CD4-positive, alpha-beta T cell (primary cell): ENCODE measurements around the gene LSM3. TPM values are rescaled to one million over a fixed set of nuclear protein-coding genes. Genes with fewer than 3 reads are reported as not detected.

Experiments
- ATAC-seq: fragments of 200-7000 bp; cut with Tn5 transposase; one replicate; pipeline ENCODE4 v1.10.0; 2022; ENCODE audit warnings: mild to moderate bottlenecking; ENCODE audit not compliant: poor library complexity
- CTCF ChIA-PET: fragments of 350-600 bp; sonication (Branson Sonifier 250); formaldehyde crosslinking; loops from one replicate; lab custom pipeline; 2021; ENCODE audit warnings: antibody characterized with exemption, inconsistent platforms; lab: Charles Lee
- POLR2A ChIA-PET: fragments of 350-600 bp; sonication (Branson Sonifier 250); formaldehyde crosslinking; loops from one replicate; lab custom pipeline; 2021; ENCODE audit warnings: antibody characterized with exemption, inconsistent platforms; lab: Charles Lee
- DNase-seq, 14 experiments: peaks; one replicate each; pipeline ENCODE4 v3.0.0-alpha.2; 2013 to 2020; ENCODE audit warnings: mixed read lengths in 2 of 14
- H3K27ac ChIP-seq, 2 donors: one replicate each; pipeline versions ENCODE4 v1.5.1 to v1.7.0; 2013; ENCODE audit warnings: low read length in 2 of 2, low read depth in 1 of 2, mild to moderate bottlenecking in 1 of 2
- H3K27me3 ChIP-seq, 2 experiments: 1 replicate in 1 of 2; 2 replicates in 1 of 2; pipeline versions ENCODE4 v1.6.1 to v1.7.0; 2013; ENCODE audit warnings: low read length in 2 of 2, control low read depth in 1 of 2, mild to moderate bottlenecking in 1 of 2, moderate library complexity in 1 of 2; ENCODE audit not compliant: insufficient read depth in 2 of 2, control insufficient read depth in 1 of 2
- H3K36me3 ChIP-seq: one replicate; pipeline ENCODE4 v1.6.1; 2013; ENCODE audit warnings: low read length, control low read depth; ENCODE audit not compliant: insufficient read depth
- H3K4me1 ChIP-seq: one replicate; pipeline ENCODE4 v1.6.1; 2013; ENCODE audit warnings: low read length, control low read depth; ENCODE audit not compliant: insufficient read depth
- H3K4me3 ChIP-seq: one replicate; pipeline ENCODE4 v1.5.1; 2013; ENCODE audit warnings: mild to moderate bottlenecking, low read length, moderate library complexity
- H3K9me3 ChIP-seq, 2 experiments: 1 replicate in 1 of 2; 2 replicates in 1 of 2; pipeline versions ENCODE4 v1.6.1 to v1.7.0; 2013; ENCODE audit warnings: low read length in 2 of 2, mild to moderate bottlenecking in 2 of 2, control low read depth in 1 of 2, moderate library complexity in 1 of 2; ENCODE audit not compliant: control insufficient read depth in 1 of 2, insufficient read depth in 1 of 2
- H3K27ac Mint-ChIP-seq: one replicate; pipeline ENCODE4 v1.8.0; 2020; ENCODE audit warnings: mixed read lengths
- H3K27me3 Mint-ChIP-seq: one replicate; pipeline ENCODE4 v1.8.0; 2021; ENCODE audit warnings: mixed read lengths
- H3K36me3 Mint-ChIP-seq: one replicate; pipeline ENCODE4 v1.8.0; 2021; ENCODE audit warnings: low read depth, mixed read lengths
- H3K4me1 Mint-ChIP-seq: one replicate; pipeline ENCODE4 v1.8.0; 2021; ENCODE audit warnings: low read depth, mixed read lengths
- H3K4me3 Mint-ChIP-seq: one replicate; pipeline ENCODE4 v1.8.0; 2020; ENCODE audit warnings: mild to moderate bottlenecking, mixed read lengths
- H3K9me3 Mint-ChIP-seq: one replicate; pipeline ENCODE4 v1.8.0; 2020; ENCODE audit warnings: mixed read lengths
- intact Hi-C, 2 experiments: fragments of 100-400 bp; cut with DNase I in 1 of 2; cut with micrococcal nuclease in 1 of 2; formaldehyde crosslinking; loops; one replicate each; pipeline versions ENCODE4 v1.15.1 to v1.9.0; 2023 to 2025; cut with DNase I, micrococcal nuclease
- total RNA-seq, 174 experiments: library from RNA in 2 of 174; stranded (reverse) in 2 of 174; gene quantifications; one replicate each; pipeline ENCODE4 v1.2.3 and lab custom pipeline; 2021 to 2026
- TF ChIP-seq, protein P1 (sequence below): fragments of 200-600 bp; IDR thresholded peaks from one replicate; pipeline ENCODE4 v1.8.0; 2022; ENCODE audit warnings: antibody characterized with exemption, mild to moderate bottlenecking

LSM3 gene
- total RNA-seq, 2 experiments from 2014 or later, result 6.5 to 6.9 TPM

DNA sequence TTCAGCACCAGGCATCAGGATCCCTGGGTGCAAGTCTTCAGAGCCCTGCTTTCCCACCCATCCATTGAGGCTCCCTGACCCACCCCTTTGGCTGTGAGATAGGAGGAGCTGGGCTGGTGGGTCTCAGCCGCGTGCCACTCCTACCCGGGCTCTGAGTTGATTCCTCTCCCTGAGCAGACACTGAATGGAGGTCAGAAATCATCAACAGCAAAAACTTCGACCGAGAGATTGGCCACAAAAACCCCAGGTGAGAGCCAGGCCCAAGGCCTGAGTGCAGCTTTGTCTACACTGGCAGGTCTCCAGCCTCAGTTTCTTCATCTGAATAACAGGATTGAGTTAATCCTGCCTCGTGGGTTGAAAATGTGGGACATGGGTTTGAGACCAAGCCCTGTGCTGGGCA, 45.9 kb upstream of the LSM3 start:
- Histone ChIP-seq H3K4me1 (peaks cover 8% of the 10 kb centered on the region), H3K27me3 (no peaks in the 10 kb centered on the region), H3K36me3 (peaks cover 97% of the 10 kb centered on the region), H3K4me3 (no peak overlapping the region), H3K9me3 (no peaks in the 10 kb centered on the region), H3K27ac (no peak overlapping the region)
- ATAC-seq (no peak), DNase-seq (no peak)
- Mint-ChIP-seq H3K4me3 (no peak overlapping the region), H3K27me3 (no peaks in the 10 kb centered on the region), H3K36me3 (peaks cover 96% of the 10 kb centered on the region), H3K4me1 (peaks cover 11% of the 10 kb centered on the region), H3K9me3 (no peaks in the 10 kb centered on the region), H3K27ac (no peak overlapping the region)
- ChIA-PET CTCF (no interaction called here), POLR2A (interaction anchor here (0.7 to 0.8 kb wide), 2 partner anchors 8 to 10 kb away, joined by 3 to 4 read pairs; partner anchors contain the start of gene TMEM43)
- TF ChIP-seq, protein P1, sequence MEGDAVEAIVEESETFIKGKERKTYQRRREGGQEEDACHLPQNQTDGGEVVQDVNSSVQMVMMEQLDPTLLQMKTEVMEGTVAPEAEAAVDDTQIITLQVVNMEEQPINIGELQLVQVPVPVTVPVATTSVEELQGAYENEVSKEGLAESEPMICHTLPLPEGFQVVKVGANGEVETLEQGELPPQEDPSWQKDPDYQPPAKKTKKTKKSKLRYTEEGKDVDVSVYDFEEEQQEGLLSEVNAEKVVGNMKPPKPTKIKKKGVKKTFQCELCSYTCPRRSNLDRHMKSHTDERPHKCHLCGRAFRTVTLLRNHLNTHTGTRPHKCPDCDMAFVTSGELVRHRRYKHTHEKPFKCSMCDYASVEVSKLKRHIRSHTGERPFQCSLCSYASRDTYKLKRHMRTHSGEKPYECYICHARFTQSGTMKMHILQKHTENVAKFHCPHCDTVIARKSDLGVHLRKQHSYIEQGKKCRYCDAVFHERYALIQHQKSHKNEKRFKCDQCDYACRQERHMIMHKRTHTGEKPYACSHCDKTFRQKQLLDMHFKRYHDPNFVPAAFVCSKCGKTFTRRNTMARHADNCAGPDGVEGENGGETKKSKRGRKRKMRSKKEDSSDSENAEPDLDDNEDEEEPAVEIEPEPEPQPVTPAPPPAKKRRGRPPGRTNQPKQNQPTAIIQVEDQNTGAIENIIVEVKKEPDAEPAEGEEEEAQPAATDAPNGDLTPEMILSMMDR, result no peak
- intact Hi-C loops, result no loop called here

DNA sequence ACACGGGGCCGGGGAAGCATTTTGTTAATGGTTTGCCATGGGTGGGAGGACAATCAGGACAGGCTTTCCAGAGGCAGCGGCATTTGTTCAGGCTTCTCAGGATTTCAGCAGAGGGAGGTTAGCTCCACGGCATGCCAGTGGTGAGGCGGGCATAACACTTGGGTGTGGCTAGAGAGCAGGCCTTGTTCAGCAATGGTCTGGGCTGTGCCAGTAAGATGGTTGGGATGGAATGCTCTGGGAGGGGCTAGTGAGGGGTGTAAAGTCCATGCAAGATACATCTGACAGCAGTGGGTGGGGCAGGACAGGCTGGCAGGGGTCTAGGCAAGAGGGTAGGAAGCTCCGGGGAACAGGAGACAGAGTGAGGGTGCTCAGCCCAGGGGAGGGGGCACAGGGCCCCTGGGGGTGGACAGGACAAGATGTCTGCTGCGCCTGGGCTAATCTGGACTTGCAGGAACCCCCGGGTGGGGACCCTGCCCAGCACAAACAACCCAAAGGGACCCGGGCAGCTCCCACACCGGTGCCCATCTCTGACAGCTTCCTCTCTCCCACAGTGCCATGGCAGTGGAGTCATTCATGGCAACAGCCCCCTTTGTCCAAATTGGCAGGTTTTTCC, 45.3 kb upstream of the LSM3 start:
- Mint-ChIP-seq H3K9me3 (no peaks in the 10 kb centered on the region), H3K4me1 (peaks cover 6% of the 10 kb centered on the region), H3K27ac (peak overlapping the region; percentile 33), H3K27me3 (no peaks in the 10 kb centered on the region), H3K4me3 (no peak overlapping the region), H3K36me3 (peaks cover 96% of the 10 kb centered on the region)
- no peak overlapping the region for H3K4me3 ChIP-seq
- H3K36me3 ChIP-seq, result peaks cover 92% of the 10 kb centered on the region
- no peak for DNase-seq
- no peak overlapping the region for H3K27ac ChIP-seq
- intact Hi-C loops, result no loop called here
- ChIA-PET POLR2A (interaction anchor here (0.7 to 1.5 kb wide), 4 partner anchors 8 to 10 kb away, joined by 3 to 6 read pairs (median 4); partner anchors contain the start of genes CHCHD4 and TMEM43), CTCF (no interaction called here)
- ATAC-seq, result no peak
- no peaks in the 10 kb centered on the region for H3K9me3 ChIP-seq
- no peaks in the 10 kb centered on the region for H3K27me3 ChIP-seq
- peaks cover 2% of the 10 kb centered on the region for H3K4me1 ChIP-seq
- TF ChIP-seq, protein P1, result no peak

DNA sequence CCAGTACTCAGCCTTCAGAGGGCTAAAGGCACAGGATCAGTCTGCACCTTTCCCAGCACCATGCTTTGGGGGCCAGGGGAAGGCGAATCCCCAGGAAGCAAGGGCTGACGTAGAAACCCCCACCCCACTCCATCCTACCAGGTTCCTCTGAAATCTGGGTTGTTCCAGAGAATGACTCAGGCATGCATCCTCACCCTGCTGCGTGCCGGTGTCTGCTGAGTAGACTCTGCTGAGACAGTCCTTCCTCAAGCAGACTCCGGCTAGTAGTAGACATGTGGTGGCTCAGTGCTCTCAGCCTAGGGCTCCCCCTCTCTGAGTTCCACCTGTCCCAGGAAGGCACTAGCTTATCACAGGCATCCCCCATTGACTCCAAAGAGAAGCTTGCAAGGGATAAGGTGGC, 44.7 kb upstream of the LSM3 start:
- no peaks in the 10 kb centered on the region for H3K4me1 ChIP-seq
- ChIA-PET CTCF (no interaction called here), POLR2A (interaction anchor here (0.8 to 1.5 kb wide), 2 partner anchors 9 kb away, joined by 4 to 6 read pairs; partner anchors contain the start of genes CHCHD4 and TMEM43)
- Mint-ChIP-seq H3K4me1 (peaks cover 3% of the 10 kb centered on the region), H3K4me3 (no peak overlapping the region), H3K27ac (no peak overlapping the region), H3K9me3 (no peaks in the 10 kb centered on the region), H3K27me3 (no peaks in the 10 kb centered on the region), H3K36me3 (peaks cover 93% of the 10 kb centered on the region)
- H3K4me3 ChIP-seq, result no peak overlapping the region
- H3K9me3 ChIP-seq, result no peaks in the 10 kb centered on the region
- intact Hi-C loops, result no loop called here
- TF ChIP-seq, protein P1, result no peak
- no peak overlapping the region for H3K27ac ChIP-seq
- DNase-seq, result no peak
- ATAC-seq, result no peak
- H3K27me3 ChIP-seq, result no peaks in the 10 kb centered on the region
- peaks cover 92% of the 10 kb centered on the region for H3K36me3 ChIP-seq
